Activated CD8-positive, alpha-beta memory T cell treated with anti-CD3 and anti-CD28 coated beads for 1 hour (primary cell): ENCODE data around the gene VAMP1.
A peak's percentile ranks its signal among the peaks of the same experiment; 100 is the strongest.
"Not testable (repeated sequence)": the region's sequence is repeated elsewhere in the genome, so short reads cannot be mapped to it uniquely, and the experiment has no call there.

Experiments used
- DNase-seq, 2 donors: peaks; one replicate each; pipeline ENCODE4 v3.0.0-alpha.2; 2020; ENCODE audit warnings: low read depth in 1 of 2; ENCODE audit errors: extremely low read depth in 1 of 2

Gene VAMP1

GRCh38 chr12:6451348-6452244, 18.9 kb downstream of the VAMP1 start, which contains the start of gene TAPBPL:
TAPBPL (plus strand) TSS chr12:6452042; CDS start chr12:6452249, 207 bp downstream.
- DNase-seq = peak in 1 of 2 donors; percentile 58

- no peak for DNase-seq
Measured at GRCh38 chr12:6450869-6451347, 19.6 kb downstream of the VAMP1 start.

- DNase-seq = no peak
Measured at GRCh38 chr12:6450091-6450868, 20.2 kb downstream of the VAMP1 start.

GRCh38 chr12:6444704-6445688, 25.5 kb downstream of the VAMP1 start, which contains the start of gene CD27:
CD27 (plus strand) TSS chr12:6444955; CDS start chr12:6445096, 141 bp downstream.
- DNase-seq = no peak

- DNase-seq = no peak
Measured at GRCh38 chr12:6444031-6444430, 26.4 kb downstream of the VAMP1 start.

- no peak for DNase-seq
Measured at GRCh38 chr12:6443361-6443983, 27.0 kb downstream of the VAMP1 start.

GRCh38 chr12:6442836-6443235, 27.6 kb downstream of the VAMP1 start:
- no peak for DNase-seq

- no peak for DNase-seq
Measured at GRCh38 chr12:6440391-6440790, 30.1 kb downstream of the VAMP1 start.

GRCh38 chr12:6438345-6438744, 32.1 kb downstream of the VAMP1 start:
- no peak for DNase-seq

- no peak for DNase-seq
Measured at GRCh38 chr12:6437586-6437985, 32.9 kb downstream of the VAMP1 start.

- DNase-seq = no peak
Measured at GRCh38 chr12:6435961-6436715, 34.3 kb downstream of the VAMP1 start.

GRCh38 chr12:6434205-6435140, 36.0 kb downstream of the VAMP1 start:
- DNase-seq = no peak

GRCh38 chr12:6432991-6433390, 37.5 kb downstream of the VAMP1 start:
- no peak for DNase-seq

- no peak for DNase-seq
Measured at GRCh38 chr12:6430124-6430989, 40.1 kb downstream of the VAMP1 start.

- DNase-seq = no peak
Measured at GRCh38 chr12:6428326-6428725, 42.2 kb downstream of the VAMP1 start.

GRCh38 chr12:6427796-6428195, 42.7 kb downstream of the VAMP1 start:
- not testable (repeated sequence) for DNase-seq
